Stimulated activated CD4-positive, alpha-beta T cell treated with anti-CD3 and anti-CD28 coated beads, TNF-alpha, amount 100 ng/mL, for 48 hours (primary cell): Measurements from ENCODE around the gene KDELR3.
A peak's percentile ranks its signal among the peaks of the same experiment; 100 is the strongest.

Source experiments
- DNase-seq, 3 donors: peaks; one replicate each; pipeline ENCODE4 v3.0.0-alpha.2; 2020; ENCODE audit warnings: low read depth in 3 of 3

The KDELR3 gene

GRCh38 chr22:38482662-38483308 lies 14.9 kb downstream of the KDELR3 start:
- DNase-seq = no peak

- no peak for DNase-seq
Observed at GRCh38 chr22:38484244-38484643, 16.3 kb downstream of the KDELR3 start.

- no peak for DNase-seq
Observed at GRCh38 chr22:38485783-38486182, 17.9 kb downstream of the KDELR3 start.

- DNase-seq = no peak
Observed at GRCh38 chr22:38487946-38488345, 20.1 kb downstream of the KDELR3 start.

- no peak for DNase-seq
Observed at GRCh38 chr22:38489142-38489541, 21.2 kb downstream of the KDELR3 start.

GRCh38 chr22:38489561-38490145 lies 21.8 kb downstream of the KDELR3 start:
- no peak for DNase-seq

GRCh38 chr22:38490475-38490874 lies 22.6 kb downstream of the KDELR3 start:
- no peak for DNase-seq

GRCh38 chr22:38490915-38491314 lies 23.0 kb downstream of the KDELR3 start:
- no peak for DNase-seq

GRCh38 chr22:38491707-38492348 lies 23.9 kb downstream of the KDELR3 start:
- DNase-seq = no peak

GRCh38 chr22:38494498-38494897 lies 26.6 kb downstream of the KDELR3 start:
- no peak for DNase-seq

- DNase-seq = no peak
Observed at GRCh38 chr22:38494939-38495338, 27.0 kb downstream of the KDELR3 start.

- DNase-seq = no peak
Observed at GRCh38 chr22:38497869-38498268, 30.0 kb downstream of the KDELR3 start.

GRCh38 chr22:38501797-38502672 lies 34.1 kb downstream of the KDELR3 start:
- DNase-seq = no peak

GRCh38 chr22:38503021-38503420 lies 35.1 kb downstream of the KDELR3 start:
- DNase-seq = no peak

GRCh38 chr22:38504731-38505540 lies 37.0 kb downstream of the KDELR3 start:
- peak; percentile 30 to 64 (median 42) for DNase-seq

- DNase-seq = peak; percentile 16 to 56 (median 24)
Observed at GRCh38 chr22:38505541-38506117, 37.7 kb downstream of the KDELR3 start.

GRCh38 chr22:38506118-38506962 lies 38.4 kb downstream of the KDELR3 start, which contains the start of gene DDX17:
TSS of gene DDX17 (minus strand) at chr22:38506311.
- peak; percentile 86 to 90 (median 90) for DNase-seq

- DNase-seq = no peak
Observed at GRCh38 chr22:38510416-38510970, 42.6 kb downstream of the KDELR3 start.

GRCh38 chr22:38513063-38513462 lies 45.2 kb downstream of the KDELR3 start:
- peak in 1 of 3 donors; percentile 17 for DNase-seq

- no peak for DNase-seq
Observed at GRCh38 chr22:38518620-38519019, 50.7 kb downstream of the KDELR3 start.
